Measurements from ENCODE around the gene ENTPD5.
"Not testable (repeated sequence)": the region's sequence is repeated elsewhere in the genome, so short reads cannot be mapped to it uniquely, and the experiment has no call there.

- not testable (repeated sequence) for TF ChIP-seq CTCF (IDR thresholded peaks at IDR 0.05; ENCODE audit: poor library complexity); EZH2 (IDR thresholded peaks at IDR 0.05; ENCODE audit: borderline replicate concordance); EZH2phosphoT487 (IDR thresholded peaks at IDR 0.05; ENCODE audit: low read depth, severe bottlenecking, unreplicated experiment)
Measured at GRCh38 chr14:74005664-74006063, 13.4 kb downstream of the ENTPD5 start.
